GM20000 (cell line): Measurements from ENCODE around the gene PPP1R15A.
"Not testable (repeated sequence)": the region's sequence is repeated elsewhere in the genome, so short reads cannot be mapped to it uniquely, and the experiment has no call there.

Source experiments
- DNase-seq: peaks from one replicate; pipeline ENCODE4 v3.0.0; 2012; ENCODE audit warnings: low spot score
- TF ChIP-seq, protein P1 (sequence below): IDR thresholded peaks from 2 replicates; pipeline ENCODE4 v1.5.1; 2012; ENCODE audit warnings: mild to moderate bottlenecking, control low read depth; ENCODE audit errors: extremely low read depth, missing control alignments

The PPP1R15A gene

DNA sequence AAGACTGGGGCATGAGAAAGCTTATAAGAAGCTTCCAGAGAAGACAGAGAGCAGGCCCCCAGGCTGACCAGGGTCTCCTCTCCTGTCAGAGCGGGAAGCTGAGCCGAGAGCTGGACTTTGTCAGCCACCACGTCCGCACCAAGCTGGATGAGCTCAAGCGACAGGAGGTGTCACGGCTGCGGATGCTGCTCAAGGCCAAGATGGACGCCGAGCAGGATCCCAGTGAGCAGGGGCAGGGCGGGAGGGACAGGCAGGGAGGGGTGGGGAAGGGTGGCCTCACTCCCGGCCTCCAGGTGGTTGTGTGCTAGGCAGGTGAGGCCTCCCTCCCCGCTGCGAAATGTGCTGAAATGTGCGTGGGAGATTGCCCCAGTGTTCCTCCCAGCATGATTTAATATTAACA is 33.4 kb downstream of the PPP1R15A start:
- TF ChIP-seq, protein P1, sequence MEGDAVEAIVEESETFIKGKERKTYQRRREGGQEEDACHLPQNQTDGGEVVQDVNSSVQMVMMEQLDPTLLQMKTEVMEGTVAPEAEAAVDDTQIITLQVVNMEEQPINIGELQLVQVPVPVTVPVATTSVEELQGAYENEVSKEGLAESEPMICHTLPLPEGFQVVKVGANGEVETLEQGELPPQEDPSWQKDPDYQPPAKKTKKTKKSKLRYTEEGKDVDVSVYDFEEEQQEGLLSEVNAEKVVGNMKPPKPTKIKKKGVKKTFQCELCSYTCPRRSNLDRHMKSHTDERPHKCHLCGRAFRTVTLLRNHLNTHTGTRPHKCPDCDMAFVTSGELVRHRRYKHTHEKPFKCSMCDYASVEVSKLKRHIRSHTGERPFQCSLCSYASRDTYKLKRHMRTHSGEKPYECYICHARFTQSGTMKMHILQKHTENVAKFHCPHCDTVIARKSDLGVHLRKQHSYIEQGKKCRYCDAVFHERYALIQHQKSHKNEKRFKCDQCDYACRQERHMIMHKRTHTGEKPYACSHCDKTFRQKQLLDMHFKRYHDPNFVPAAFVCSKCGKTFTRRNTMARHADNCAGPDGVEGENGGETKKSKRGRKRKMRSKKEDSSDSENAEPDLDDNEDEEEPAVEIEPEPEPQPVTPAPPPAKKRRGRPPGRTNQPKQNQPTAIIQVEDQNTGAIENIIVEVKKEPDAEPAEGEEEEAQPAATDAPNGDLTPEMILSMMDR: no peak
- no peak for DNase-seq

DNA sequence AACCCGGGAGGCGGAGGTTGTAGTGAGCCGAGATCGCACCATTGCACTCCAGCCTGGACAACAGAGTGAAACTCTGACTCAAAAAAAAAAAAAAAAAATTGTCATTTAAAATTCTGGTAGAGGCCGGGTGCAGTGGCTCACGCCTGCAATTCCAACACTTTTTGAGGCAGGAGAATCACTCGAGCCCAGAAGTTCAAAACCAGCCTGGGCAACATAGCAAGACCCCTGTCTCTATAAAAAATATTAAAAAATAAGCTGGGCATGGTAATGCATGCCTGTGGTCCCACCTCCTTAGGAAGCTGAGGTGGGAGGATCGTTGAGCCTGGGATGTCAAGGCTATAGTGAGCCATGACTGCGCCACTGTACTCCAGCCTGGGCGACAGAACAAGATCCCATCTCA is 34.1 kb downstream of the PPP1R15A start:
- TF ChIP-seq, protein P1: no peak
- DNase-seq: no peak

DNA sequence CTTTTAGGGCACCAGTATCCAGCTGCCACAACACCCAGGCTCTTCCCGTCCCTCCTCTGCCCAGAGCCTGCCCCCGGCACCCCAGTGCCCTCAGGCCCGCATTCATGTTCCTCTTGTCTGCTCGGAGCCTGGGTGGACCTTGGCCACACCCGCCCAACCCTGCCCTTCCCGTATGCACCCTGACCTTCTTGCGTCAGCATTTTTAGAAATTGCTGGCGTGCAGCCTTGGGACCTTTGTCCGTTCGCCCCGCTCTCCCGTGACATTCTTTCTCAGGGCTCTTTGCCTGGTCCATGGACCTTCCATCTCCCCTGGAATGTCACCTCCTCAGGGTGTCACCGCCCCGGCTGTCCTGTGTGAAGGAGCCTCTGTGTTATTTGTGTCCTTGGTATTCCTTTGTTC is 35.5 kb downstream of the PPP1R15A start:
- TF ChIP-seq, protein P1: no peak
- no peak for DNase-seq

DNA sequence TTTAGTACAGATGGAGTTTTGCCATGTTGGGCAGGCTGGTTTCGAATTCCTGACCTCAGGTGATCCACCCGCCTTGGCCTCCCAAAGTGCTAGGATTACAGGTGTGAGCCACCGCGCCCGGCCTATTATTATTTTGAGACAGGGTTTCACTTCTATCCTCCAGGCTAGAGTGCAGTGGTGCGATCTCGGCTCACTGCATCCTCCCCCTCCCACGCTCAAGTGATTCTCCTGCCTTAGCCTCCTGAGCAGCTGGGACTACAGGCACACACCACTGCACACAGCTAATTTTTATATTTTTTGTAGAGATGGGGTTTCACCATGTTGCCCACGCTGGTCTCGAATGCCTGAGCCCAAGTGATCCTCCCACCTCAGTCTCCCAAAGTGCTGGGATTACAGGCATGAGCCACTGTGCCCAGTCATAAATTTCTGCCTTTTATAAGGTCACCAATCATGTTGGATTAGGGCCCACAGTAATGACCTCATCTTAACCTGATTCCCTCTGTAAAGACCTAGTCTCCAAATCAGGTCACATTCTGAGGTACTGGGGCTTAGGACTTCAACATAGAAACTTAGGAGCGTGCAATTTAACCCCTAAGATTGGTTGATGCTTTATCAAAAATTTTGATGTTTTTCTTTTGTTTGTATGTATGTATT is 37.3 kb downstream of the PPP1R15A start:
- DNase-seq: not testable (repeated sequence)

DNA sequence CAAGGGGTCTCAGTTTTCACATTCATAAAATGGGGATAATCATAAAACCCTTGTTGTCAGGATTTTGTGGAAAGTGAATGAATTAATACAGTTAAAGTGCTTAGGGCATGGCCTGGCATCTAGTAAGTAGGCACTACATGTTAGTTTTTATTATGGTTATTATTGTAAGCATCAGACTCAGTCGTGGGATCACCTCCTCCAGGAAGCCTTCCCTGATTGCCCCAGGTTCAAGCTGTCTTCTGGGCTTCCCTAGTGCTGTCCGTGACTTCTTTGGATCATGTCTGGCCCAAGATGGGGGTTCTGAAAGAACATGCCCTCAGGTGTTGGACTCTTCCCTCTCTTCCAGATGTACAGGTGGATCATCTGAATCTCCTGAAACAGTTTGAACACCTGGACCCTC is 38.6 kb downstream of the PPP1R15A start:
- TF ChIP-seq, protein P1: no peak
- DNase-seq: no peak

DNA sequence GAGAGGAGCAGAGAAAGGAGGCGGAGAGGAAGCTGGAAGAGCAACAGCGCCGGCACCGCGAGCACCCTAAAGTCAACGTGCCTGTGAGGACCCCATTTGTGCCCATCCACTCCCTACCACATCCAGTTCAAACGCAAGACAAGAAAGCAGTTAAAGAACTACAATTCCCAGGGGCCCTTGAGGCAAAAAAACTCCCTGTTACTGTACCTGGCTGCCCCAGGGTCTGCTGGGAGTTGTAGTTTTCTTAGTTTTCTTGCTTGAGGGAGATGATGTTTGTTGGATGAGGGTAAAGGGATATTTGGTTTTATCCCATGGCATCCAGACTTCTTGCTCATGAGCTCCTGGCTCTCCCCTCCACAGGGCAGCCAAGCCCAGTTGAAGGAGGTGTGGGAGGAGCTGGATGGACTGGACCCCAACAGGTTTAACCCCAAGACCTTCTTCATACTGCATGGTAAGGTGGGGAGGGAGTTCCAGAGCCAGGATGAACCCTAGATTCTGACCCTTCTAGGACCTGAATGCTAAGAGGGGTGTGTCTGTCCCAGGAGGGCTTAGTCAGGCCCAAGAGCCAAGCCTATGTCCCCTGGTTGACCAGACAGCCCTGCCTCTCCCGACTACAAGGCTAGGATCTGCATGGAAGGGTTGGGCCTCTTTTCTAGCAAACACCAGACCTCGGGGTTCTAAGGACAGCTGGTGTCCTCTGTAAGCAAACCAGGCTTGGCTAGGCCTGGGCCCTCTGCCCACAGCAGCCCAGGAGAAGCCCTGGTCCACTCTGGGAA is 41.1 kb downstream of the PPP1R15A start:
- TF ChIP-seq, protein P1: no peak
- peak; percentile 41 for DNase-seq

DNA sequence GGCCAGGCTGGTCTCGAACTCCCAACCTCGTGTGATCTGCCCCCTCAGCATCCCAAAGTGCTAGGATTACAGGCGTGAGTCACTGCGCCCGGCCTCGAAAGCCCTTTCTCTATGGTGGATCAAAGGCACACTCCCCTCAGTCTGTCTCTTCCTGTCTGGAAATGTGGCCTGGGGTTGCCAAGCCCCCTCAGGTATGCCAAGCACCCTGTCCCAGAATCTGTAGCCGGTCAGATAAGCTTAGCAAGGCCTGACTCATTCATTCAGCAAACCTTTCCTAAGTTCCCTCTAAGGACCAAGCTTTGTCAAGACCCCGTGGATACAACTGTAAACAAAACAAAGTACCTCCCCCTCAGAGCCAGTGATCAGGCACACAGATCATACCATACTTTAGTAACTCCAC is 42.0 kb downstream of the PPP1R15A start:
- no peak for DNase-seq
- TF ChIP-seq, protein P1: no peak

GRCh38 chr19:48915757-48916156 is 43.5 kb downstream of the PPP1R15A start:
- TF ChIP-seq, protein P1: no peak
- DNase-seq: no peak
